ENCODE data around the gene CHAF1B. TPM values are rescaled to one million over a fixed set of nuclear protein-coding genes. Genes with fewer than 3 reads are reported as not detected.
A peak's percentile ranks its signal among the peaks of the same experiment; 100 is the strongest.

CHAF1B gene
- total and polyA plus RNA-seq, 2 donors (not counting 3 experiments of a cell fraction or from before 2014, with no cell fraction given): 7.0 to 13.0 TPM

- Histone ChIP-seq H3K27ac (ENCODE audit: insufficient read depth, low read depth, low read length) (peak overlapping the region; percentile 44), H3K4me1 (ENCODE audit: control insufficient read depth, extremely low read depth, insufficient read depth, low read length) (peaks cover 40% of the 10 kb centered on the region), H3K4me3 (replicated peaks in 1 of 3; ENCODE audit: insufficient read depth in 1 of 3, low read depth in 1 of 3, low read length in 3 of 3) (no peak overlapping the region), H3K9me1 (replicated peaks; ENCODE audit: control insufficient read depth, extremely low read depth, insufficient read depth, low read length) (no peaks in the 10 kb centered on the region), H3K27me3 (ENCODE audit: control insufficient read depth in 2 of 2, insufficient read depth in 2 of 2, low read length in 2 of 2) (no peaks in the 10 kb centered on the region), H3K36me3 (ENCODE audit: control insufficient read depth in 2 of 2, extremely low read depth in 1 of 2, insufficient read depth in 2 of 2, low read length in 2 of 2) (peaks cover 0 to 10% of the 10 kb centered on the region in 2 experiments), H3K79me2 (ENCODE audit: control insufficient read depth, insufficient read depth, low read length) (peaks cover 65% of the 10 kb centered on the region), H3K9me3 (replicated peaks; ENCODE audit: control insufficient read depth, insufficient read depth, low read length) (no peaks in the 10 kb centered on the region), H3K9ac (replicated peaks; ENCODE audit: extremely low read depth, insufficient read depth, low read length) (no peak overlapping the region), H2AFZ (ENCODE audit: low read depth, low read length) (no peak overlapping the region), H4K20me1 (replicated peaks; ENCODE audit: control insufficient read depth, extremely low read depth, insufficient read depth, low read length) (no peaks in the 10 kb centered on the region), H3K4me2 (ENCODE audit: insufficient read depth, low read length) (no peak overlapping the region)
- POLR2A ChIA-PET: no interaction called here
- intact Hi-C loops (cut with micrococcal nuclease): no loop called here
- TF ChIP-seq FOS (IDR thresholded peaks at IDR 0.05; ENCODE audit: borderline replicate concordance, insufficient read depth, low read length) (no peak), CTCF (IDR thresholded peaks at IDR 0.05; ENCODE audit: extremely low read depth in 1 of 2, insufficient read depth in 1 of 2, low read depth in 1 of 2, low read length in 2 of 2) (no peak), POLR2AphosphoS5 (IDR thresholded peaks at IDR 0.05; ENCODE audit: insufficient read depth, low read depth, low read length) (no peak), JUN (IDR thresholded peaks at IDR 0.05; ENCODE audit: borderline replicate concordance, insufficient read depth, insufficient read length, low read depth) (no peak), POLR2A (IDR thresholded peaks at IDR 0.05; ENCODE audit: low read depth, low read length) (no peak), EZH2 (IDR thresholded peaks at IDR 0.05; ENCODE audit: borderline replicate concordance, low read depth, low read length, severe bottlenecking) (no peak), MYC (IDR thresholded peaks at IDR 0.05; ENCODE audit: low read depth, low read length) (no peak), GATA2 (IDR thresholded peaks at IDR 0.05; ENCODE audit: insufficient read depth, insufficient read length, low read depth, low read length) (no peak), MAX (IDR thresholded peaks at IDR 0.05; ENCODE audit: insufficient read depth, insufficient read length) (no peak)
- DNase-seq (ENCODE audit: low read depth, low spot score) (no peak), FAIRE-seq (no peak)
- CTCF ChIA-PET: interaction anchor here (1.2 kb wide), 1 partner anchor 19 kb away, joined by 3 read pairs; no protein-coding TSS in a partner anchor
- BruUV-seq (replicated peaks): no TSS peak
- dilution Hi-C loops (cut with MboI; ENCODE audit: extremely low pct_ligation_motif_present, low sequenced_read_pairs): no loop called here
Observed at GRCh38 chr21:36459098-36459497, 73.9 kb downstream of the CHAF1B start.
